HepG2 (cell line): Measurements from ENCODE around the gene SPTBN4. TPM values are rescaled to one million over a fixed set of nuclear protein-coding genes. Genes with fewer than 3 reads are reported as not detected.

ENCODE experiments used
- BHLHE40 ChIP-seq: IDR thresholded peaks from 2 replicates; pipeline ENCODE4 v1.6.1; 2011; ENCODE audit warnings: low read length, improper control_type of control experiment
- JARID2 ChIP-seq: sonication (generic); formaldehyde crosslinking; IDR thresholded peaks from 2 replicates; pipeline ENCODE4 v1.8.1; 2023; ENCODE audit warnings: missing genetic modification reagents, inconsistent platforms; ENCODE audit not compliant: insufficient replicate concordance
- LCORL ChIP-seq, 2 experiments: fragments of 450-650 bp in 1 of 2; sonication (generic) in 1 of 2; formaldehyde crosslinking in 1 of 2; IDR thresholded peaks; 2 replicates each; pipeline versions ENCODE4 v1.5.0 to v1.6.1; 2017 to 2020; ENCODE audit warnings: antibody characterized with exemption in 1 of 2, missing genetic modification reagents in 1 of 2
- MXI1 ChIP-seq: IDR thresholded peaks from 3 replicates; pipeline ENCODE4 v1.6.1; 2012; ENCODE audit warnings: low read depth, low read length, inconsistent platforms, borderline replicate concordance
- NR2F1 ChIP-seq, 2 experiments: fragments of 450-650 bp in 1 of 2; formaldehyde crosslinking in 1 of 2; IDR thresholded peaks; 2 replicates each; pipeline versions ENCODE4 v1.5.0 to v1.6.1; 2016 to 2020; ENCODE audit warnings: mild to moderate bottlenecking in 1 of 2, missing compliant biosample characterization in 1 of 2, missing genetic modification reagents in 1 of 2, moderate library complexity in 1 of 2
- PHF8 ChIP-seq: sonication (generic); formaldehyde crosslinking; IDR thresholded peaks from 2 replicates; pipeline ENCODE4 v1.5.0; 2020; ENCODE audit warnings: missing genetic modification reagents
- SAP130 ChIP-seq: IDR thresholded peaks from 2 replicates; pipeline ENCODE4 v1.6.1; 2016; ENCODE audit warnings: low read depth
- SP5 ChIP-seq: IDR thresholded peaks from 2 replicates; pipeline ENCODE4 v1.6.1; 2016; ENCODE audit warnings: low read depth, borderline replicate concordance
- SRSF1 ChIP-seq: fragments of 200-400 bp; formaldehyde crosslinking; optimal IDR thresholded peaks from 2 replicates; pipeline ENCODE3; 2017; ENCODE audit warnings: mild to moderate bottlenecking, low read depth, low read length, moderate library complexity
- ZFX ChIP-seq: sonication (generic); formaldehyde crosslinking; IDR thresholded peaks from 2 replicates; pipeline ENCODE4 v1.4.0; 2020; ENCODE audit warnings: mild to moderate bottlenecking, low read depth, missing genetic modification reagents, moderate library complexity
- ZNF451 ChIP-seq: sonication (generic); formaldehyde crosslinking; IDR thresholded peaks from 2 replicates; pipeline ENCODE4 v1.5.0; 2020; ENCODE audit warnings: mild to moderate bottlenecking, missing genetic modification reagents
- ZNF558 ChIP-seq: sonication (generic); formaldehyde crosslinking; IDR thresholded peaks from 2 replicates; pipeline ENCODE4 v1.9.0; 2022; ENCODE audit warnings: mild to moderate bottlenecking, missing genetic modification reagents, borderline replicate concordance
- ZNF772 ChIP-seq: sonication (generic); formaldehyde crosslinking; IDR thresholded peaks from 2 replicates; pipeline ENCODE4 v1.5.0; 2020; ENCODE audit warnings: mild to moderate bottlenecking, missing genetic modification reagents
- ZSCAN21 ChIP-seq: sonication (generic); formaldehyde crosslinking; IDR thresholded peaks from 2 replicates; pipeline ENCODE4 v1.8.0; 2022; ENCODE audit warnings: mild to moderate bottlenecking, missing genetic modification reagents, moderate library complexity, borderline replicate concordance
- polyA plus RNA-seq, 8 experiments: library from polyadenylated mRNA; depleted of rRNA in 3 of 8; stranded (reverse) in 7 of 8; unstranded in 1 of 8; fragments of >200 nt; fragmentation: Illumina TruSeq in 4 of 8; extraction: Trizol in 4 of 8; gene quantifications; 2 replicates each; pipeline versions ENCODE4 v1.2.1 to v1.2.3, GENCODE V29; 2011 to 2016; ENCODE audit warnings: low read depth in 4 of 8, missing spikeins in 1 of 8, mixed read lengths in 1 of 8; ENCODE audit not compliant: insufficient read depth in 1 of 8
- total RNA-seq, 5 experiments: library from RNA; depleted of rRNA; stranded (reverse); fragments of >200 nt; fragmentation: Illumina TruSeq; extraction: Trizol; gene quantifications; 2 replicates each; pipeline ENCODE4 v1.2.3, GENCODE V29; 2016; ENCODE audit warnings: low read depth in 1 of 5
- TF ChIP-seq, protein P1 (sequence below): sonication (generic); formaldehyde crosslinking; IDR thresholded peaks from 2 replicates; pipeline ENCODE4 v1.5.0; 2020; ENCODE audit warnings: missing genetic modification reagents
- TF ChIP-seq, protein P2 (sequence below), 2 experiments: fragments of 450-650 bp in 1 of 2; sonication (generic) in 1 of 2; formaldehyde crosslinking; IDR thresholded peaks; 2 replicates each; pipeline versions ENCODE4 v1.5.0 to v1.8.0; 2020 to 2022; ENCODE audit warnings: mild to moderate bottlenecking in 1 of 2, missing genetic modification reagents in 1 of 2
- TF ChIP-seq, protein P3 (sequence below): sonication (generic); formaldehyde crosslinking; IDR thresholded peaks from 2 replicates; pipeline ENCODE4 v1.4.0; 2020; ENCODE audit warnings: mild to moderate bottlenecking, missing genetic modification reagents
- TF ChIP-seq, protein P4 (sequence below): sonication (generic); formaldehyde crosslinking; IDR thresholded peaks from 2 replicates; pipeline ENCODE4 v1.4.0; 2020; ENCODE audit warnings: missing genetic modification reagents
- TF ChIP-seq, protein P5 (sequence below): sonication (generic); formaldehyde crosslinking; IDR thresholded peaks from 2 replicates; pipeline ENCODE4 v1.4.0; 2020; ENCODE audit warnings: missing genetic modification reagents, mild to moderate bottlenecking, borderline replicate concordance

SPTBN4 gene
- total and polyA plus RNA-seq, 2 of the 13 experiments (the other 11 are each of a cell fraction or from before 2014, with no cell fraction given) = 0.11 TPM

DNA sequence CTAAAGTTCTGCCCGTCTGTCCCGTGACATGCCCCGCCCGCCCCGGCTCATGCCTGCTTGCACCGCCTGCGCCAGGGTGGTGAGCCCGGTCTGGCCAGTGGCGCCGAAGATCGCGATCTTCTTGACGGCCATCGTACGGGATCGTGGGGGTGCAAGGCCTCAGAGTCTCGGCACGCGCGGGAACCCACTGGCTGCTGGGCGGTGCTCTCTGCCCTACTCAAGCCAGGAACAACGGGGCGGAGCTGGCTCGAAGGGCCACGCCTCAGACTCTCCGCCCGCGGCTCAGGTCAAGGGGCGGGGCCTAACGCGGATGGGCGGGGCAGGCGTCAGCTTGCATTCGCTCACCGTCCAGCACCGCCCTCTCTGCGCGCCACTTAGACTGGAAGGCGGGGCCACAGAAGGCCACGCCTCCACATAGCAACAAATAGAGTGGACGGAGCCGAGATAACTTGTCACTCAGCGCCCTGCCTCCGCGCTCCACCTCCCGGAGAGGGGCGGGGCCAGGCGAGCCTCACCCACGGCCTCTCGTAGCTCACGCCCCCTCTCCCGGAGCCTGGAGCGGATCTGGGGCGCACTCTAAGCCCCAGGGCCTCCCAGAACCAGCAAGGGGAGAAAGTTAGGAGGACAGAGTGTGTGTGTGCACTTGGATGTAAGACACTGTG, 1.1 kb upstream of the SPTBN4 start, which contains the start of gene BLVRB (continued):
- peak; percentile 82 for TF ChIP-seq PHF8
- TF ChIP-seq SAP130 (CRISPR knock-in tag) = peak; percentile 76
- no peak for TF ChIP-seq JARID2 (CRISPR knock-in tag)
- TF ChIP-seq, protein P1, sequence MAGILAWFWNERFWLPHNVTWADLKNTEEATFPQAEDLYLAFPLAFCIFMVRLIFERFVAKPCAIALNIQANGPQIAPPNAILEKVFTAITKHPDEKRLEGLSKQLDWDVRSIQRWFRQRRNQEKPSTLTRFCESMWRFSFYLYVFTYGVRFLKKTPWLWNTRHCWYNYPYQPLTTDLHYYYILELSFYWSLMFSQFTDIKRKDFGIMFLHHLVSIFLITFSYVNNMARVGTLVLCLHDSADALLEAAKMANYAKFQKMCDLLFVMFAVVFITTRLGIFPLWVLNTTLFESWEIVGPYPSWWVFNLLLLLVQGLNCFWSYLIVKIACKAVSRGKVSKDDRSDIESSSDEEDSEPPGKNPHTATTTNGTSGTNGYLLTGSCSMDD (CRISPR knock-in tag) = 0 out of 2 replicates have a peak, but pooled peaks have one; percentile 58
- peak; percentile 59 for TF ChIP-seq ZNF451 (CRISPR knock-in tag)
- TF ChIP-seq ZNF558 (CRISPR knock-in tag) = no peak
- peak; percentile 76; the same call in 1 of the 2 replicates for TF ChIP-seq ZSCAN21 (CRISPR knock-in tag)
- TF ChIP-seq ZNF772 (CRISPR knock-in tag) = peak; percentile 87; the same call in 1 of the 2 replicates
- TF ChIP-seq MXI1 = 0 out of 3 replicates have a peak, but pooled peaks have one; percentile 43
- TF ChIP-seq BHLHE40 = peak; percentile 87
- TF ChIP-seq, protein P2, sequence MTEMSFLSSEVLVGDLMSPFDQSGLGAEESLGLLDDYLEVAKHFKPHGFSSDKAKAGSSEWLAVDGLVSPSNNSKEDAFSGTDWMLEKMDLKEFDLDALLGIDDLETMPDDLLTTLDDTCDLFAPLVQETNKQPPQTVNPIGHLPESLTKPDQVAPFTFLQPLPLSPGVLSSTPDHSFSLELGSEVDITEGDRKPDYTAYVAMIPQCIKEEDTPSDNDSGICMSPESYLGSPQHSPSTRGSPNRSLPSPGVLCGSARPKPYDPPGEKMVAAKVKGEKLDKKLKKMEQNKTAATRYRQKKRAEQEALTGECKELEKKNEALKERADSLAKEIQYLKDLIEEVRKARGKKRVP (CRISPR knock-in tag; IDR thresholded peaks at IDR 0.05) = 0 out of 4 replicates have a peak, but pooled peaks of 1 of the 2 experiments have one; percentile 11
- TF ChIP-seq NR2F1 (CRISPR knock-in tag; IDR thresholded peaks at IDR 0.05) = no peak
- TF ChIP-seq, protein P3, sequence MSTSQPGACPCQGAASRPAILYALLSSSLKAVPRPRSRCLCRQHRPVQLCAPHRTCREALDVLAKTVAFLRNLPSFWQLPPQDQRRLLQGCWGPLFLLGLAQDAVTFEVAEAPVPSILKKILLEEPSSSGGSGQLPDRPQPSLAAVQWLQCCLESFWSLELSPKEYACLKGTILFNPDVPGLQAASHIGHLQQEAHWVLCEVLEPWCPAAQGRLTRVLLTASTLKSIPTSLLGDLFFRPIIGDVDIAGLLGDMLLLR = peak; percentile 34; the same call in 1 of the 2 replicates
- TF ChIP-seq, protein P4, sequence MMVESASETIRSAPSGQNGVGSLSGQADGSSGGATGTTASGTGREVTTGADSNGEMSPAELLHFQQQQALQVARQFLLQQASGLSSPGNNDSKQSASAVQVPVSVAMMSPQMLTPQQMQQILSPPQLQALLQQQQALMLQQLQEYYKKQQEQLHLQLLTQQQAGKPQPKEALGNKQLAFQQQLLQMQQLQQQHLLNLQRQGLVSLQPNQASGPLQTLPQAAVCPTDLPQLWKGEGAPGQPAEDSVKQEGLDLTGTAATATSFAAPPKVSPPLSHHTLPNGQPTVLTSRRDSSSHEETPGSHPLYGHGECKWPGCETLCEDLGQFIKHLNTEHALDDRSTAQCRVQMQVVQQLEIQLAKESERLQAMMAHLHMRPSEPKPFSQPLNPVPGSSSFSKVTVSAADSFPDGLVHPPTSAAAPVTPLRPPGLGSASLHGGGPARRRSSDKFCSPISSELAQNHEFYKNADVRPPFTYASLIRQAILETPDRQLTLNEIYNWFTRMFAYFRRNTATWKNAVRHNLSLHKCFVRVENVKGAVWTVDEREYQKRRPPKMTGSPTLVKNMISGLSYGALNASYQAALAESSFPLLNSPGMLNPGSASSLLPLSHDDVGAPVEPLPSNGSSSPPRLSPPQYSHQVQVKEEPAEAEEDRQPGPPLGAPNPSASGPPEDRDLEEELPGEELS (CRISPR knock-in tag) = 0 out of 2 replicates have a peak, but pooled peaks have one; percentile 3
- TF ChIP-seq ZFX (CRISPR knock-in tag) = peak; percentile 89
- no peak for TF ChIP-seq LCORL (IDR thresholded peaks at IDR 0.05)
- peak; percentile 43; the same call in 1 of the 2 replicates for TF ChIP-seq LCORL (CRISPR knock-in tag; IDR thresholded peaks at IDR 0.05)
- peak; percentile 18 for TF ChIP-seq SRSF1
- TF ChIP-seq, protein P5, sequence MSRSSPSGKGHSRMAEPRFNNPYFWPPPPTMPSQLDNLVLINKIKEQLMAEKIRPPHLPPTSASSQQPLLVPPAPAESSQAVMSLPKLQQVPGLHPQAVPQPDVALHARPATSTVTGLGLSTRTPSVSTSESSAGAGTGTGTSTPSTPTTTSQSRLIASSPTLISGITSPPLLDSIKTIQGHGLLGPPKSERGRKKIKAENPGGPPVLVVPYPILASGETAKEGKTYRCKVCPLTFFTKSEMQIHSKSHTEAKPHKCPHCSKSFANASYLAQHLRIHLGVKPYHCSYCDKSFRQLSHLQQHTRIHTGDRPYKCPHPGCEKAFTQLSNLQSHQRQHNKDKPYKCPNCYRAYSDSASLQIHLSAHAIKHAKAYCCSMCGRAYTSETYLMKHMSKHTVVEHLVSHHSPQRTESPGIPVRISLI (CRISPR knock-in tag) = 0 out of 2 replicates have a peak, but pooled peaks have one; percentile 32
- TF ChIP-seq SP5 = peak; percentile 75; the same call in 1 of the 2 replicates
